Gastroesophageal sphincter (tissue), 3 donors: ENCODE measurements around the gene ZNF155.

Source experiments
- CTCF ChIP-seq, 4 experiments: fragments of 200-600 bp in 2 of 4; fragments of 450-650 bp in 2 of 4; sonication (generic) in 1 of 4; IDR thresholded peaks; one replicate each; pipeline ENCODE4 v1.5.1; 2017 to 2019; ENCODE audit warnings: antibody characterized with exemption in 4 of 4, mild to moderate bottlenecking in 2 of 4, moderate library complexity in 2 of 4
- EP300 ChIP-seq: sonication (generic); formaldehyde crosslinking; IDR thresholded peaks from one replicate; pipeline ENCODE4 v1.6.1; 2017; ENCODE audit warnings: antibody characterized with exemption, mild to moderate bottlenecking

- TF ChIP-seq CTCF (IDR thresholded peaks at IDR 0.05) (peak in 1 of 4 experiments; percentile 4), EP300 (no peak)
These were observed 656 bp downstream of the ZNF155 start for GRCh38 chr19:43984687-43985000.
